ENCODE data around the gene THOC6. TPM values are rescaled to one million over a fixed set of nuclear protein-coding genes. Genes with fewer than 3 reads are reported as not detected.

Gene THOC6
- total RNA-seq, 1 experiment from 2014 or later, result 76.5 TPM

GRCh38 chr16:3032624-3033023 lies 8.8 kb downstream of the THOC6 start:
- POLR2A ChIA-PET, result interaction anchor here (0.7 to 6.0 kb wide), 4 partner anchors 14 to 97 kb away, joined by 3 to 87 read pairs (median 6); partner anchors contain the start of genes CLDN6 and TNFRSF12A
- CTCF ChIA-PET, result interaction anchor here (1.1 to 9.8 kb wide), 17 partner anchors 8 to 139 kb away, joined by 4 to 355 read pairs (median 20); partner anchors contain the start of genes BICDL2, CLDN6, CLDN9 and HCFC1R1
- H3K27ac Mint-ChIP-seq, result peak overlapping the region; percentile 6
- H3K36me3 Mint-ChIP-seq, result 0 out of 2 replicates have a peak, but pooled peaks cover 5% of the 10 kb centered on the region
- peaks cover 31% of the 10 kb centered on the region for H3K4me1 Mint-ChIP-seq
- ATAC-seq, result no peak
- H3K9me3 Mint-ChIP-seq, result no peaks in the 10 kb centered on the region
- DNase-seq (ENCODE audit: low spot score), result no peak
- H3K4me3 Mint-ChIP-seq, result no peak overlapping the region
- H3K27me3 Mint-ChIP-seq (ENCODE audit: low read depth), result peaks cover 3% of the 10 kb centered on the region; the same call in 1 of the 2 replicates
- TF ChIP-seq TEAD4 (CRISPR knock-in tag; IDR thresholded peaks at IDR 0.05) (no peak), FOXJ3 (CRISPR knock-in tag; IDR thresholded peaks at IDR 0.05; ENCODE audit: borderline replicate concordance) (no peak), CTCF (IDR thresholded peaks at IDR 0.05) (no peak), TCF7 (CRISPR knock-in tag; IDR thresholded peaks at IDR 0.05; ENCODE audit: low read depth) (no peak), ZNF396 (CRISPR knock-in tag; IDR thresholded peaks at IDR 0.05; ENCODE audit: borderline replicate concordance) (no peak), IRF1 (CRISPR knock-in tag; IDR thresholded peaks at IDR 0.05) (no peak), RELA (CRISPR knock-in tag; IDR thresholded peaks at IDR 0.05; ENCODE audit: borderline replicate concordance) (no peak), ZNF219 (CRISPR knock-in tag; IDR thresholded peaks at IDR 0.05; ENCODE audit: borderline replicate concordance) (no peak), ATF1 (CRISPR knock-in tag; IDR thresholded peaks at IDR 0.05) (no peak), CDX4 (CRISPR knock-in tag; IDR thresholded peaks at IDR 0.05; ENCODE audit: borderline replicate concordance) (no peak), TP53 (CRISPR knock-in tag; IDR thresholded peaks at IDR 0.05) (no peak), ZNF671 (CRISPR knock-in tag; IDR thresholded peaks at IDR 0.05) (no peak), SMAD3 (CRISPR knock-in tag; IDR thresholded peaks at IDR 0.05; ENCODE audit: borderline replicate concordance) (no peak), ATF6 (CRISPR knock-in tag; IDR thresholded peaks at IDR 0.05) (no peak), ESRRA (CRISPR knock-in tag; IDR thresholded peaks at IDR 0.05; ENCODE audit: borderline replicate concordance) (no peak), ZBTB21 (CRISPR knock-in tag; IDR thresholded peaks at IDR 0.05; ENCODE audit: borderline replicate concordance) (no peak), IRF2 (CRISPR knock-in tag; IDR thresholded peaks at IDR 0.05; ENCODE audit: borderline replicate concordance, low read depth) (no peak)

- CTCF ChIA-PET, result interaction anchor here (1.1 to 11.1 kb wide), 9 partner anchors 4 to 96 kb away, joined by 3 to 292 read pairs (median 10); partner anchors contain the start of genes BICDL2, CLDN6, HCFC1R1 and MMP25
- no peak overlapping the region for H3K27ac Mint-ChIP-seq
- no peak for DNase-seq (ENCODE audit: low spot score)
Measured at GRCh38 chr16:3035289-3035971, 11.6 kb downstream of the THOC6 start.

More at GRCh38 chr16:3035289-3035971, 11.6 kb downstream of the THOC6 start:
- Mint-ChIP-seq H3K9me3 (no peaks in the 10 kb centered on the region), H3K27me3 (ENCODE audit: low read depth) (peaks cover 3% of the 10 kb centered on the region; the same call in 1 of the 2 replicates), H3K36me3 (no peaks in the 10 kb centered on the region), H3K4me1 (peaks cover 35% of the 10 kb centered on the region), H3K4me3 (peak overlapping the region; percentile 72)
- no peak for TF ChIP-seq KAT7 (CRISPR knock-in tag; IDR thresholded peaks at IDR 0.05; ENCODE audit: borderline replicate concordance)
- POLR2A ChIA-PET, result interaction anchor here (1.1 to 1.4 kb wide), 2 partner anchors 11 to 14 kb away, joined by 3 read pairs; no protein-coding TSS in a partner anchor
- no peak for ATAC-seq

Data from WTC11 (cell line).